SIG-M5 treated with dmso at 0.1 percent for 504 hours (cell line): Measurements from ENCODE around the gene ZNF48.

ENCODE experiments used
- DNase-seq: peaks from one replicate; lab custom pipeline; 2025; ENCODE audit not compliant: unreplicated experiment; lab: John Stamatoyannopoulos, UW

The ZNF48 gene

DNA sequence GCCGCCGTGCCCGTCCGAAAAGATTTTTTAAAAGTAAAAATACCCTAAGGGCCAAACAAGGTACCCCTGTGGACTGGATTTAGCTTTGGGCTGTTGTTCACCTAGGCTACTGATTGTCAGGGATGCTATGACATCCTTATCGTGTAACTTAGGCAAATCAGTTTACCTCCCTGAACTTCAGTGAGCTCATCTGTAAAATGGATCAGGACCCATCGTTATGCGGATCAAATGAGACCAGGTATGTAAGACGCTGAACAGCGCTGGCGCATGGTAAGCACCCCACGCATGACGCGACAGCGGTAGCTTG is 11.5 kb downstream of the ZNF48 start:
- DNase-seq, result no peak

GRCh38 chr16:30407102-30407803 is 12.0 kb downstream of the ZNF48 start, which contains the start of gene ZNF771:
Gene ZNF771, plus strand, starts transcription at chr16:30407606. Its CDS starts 448 bp downstream, at chr16:30408054.
- peak; percentile 79 for DNase-seq

- DNase-seq, result no peak
These were observed 12.7 kb downstream of the ZNF48 start for GRCh38 chr16:30407804-30408534.

DNA sequence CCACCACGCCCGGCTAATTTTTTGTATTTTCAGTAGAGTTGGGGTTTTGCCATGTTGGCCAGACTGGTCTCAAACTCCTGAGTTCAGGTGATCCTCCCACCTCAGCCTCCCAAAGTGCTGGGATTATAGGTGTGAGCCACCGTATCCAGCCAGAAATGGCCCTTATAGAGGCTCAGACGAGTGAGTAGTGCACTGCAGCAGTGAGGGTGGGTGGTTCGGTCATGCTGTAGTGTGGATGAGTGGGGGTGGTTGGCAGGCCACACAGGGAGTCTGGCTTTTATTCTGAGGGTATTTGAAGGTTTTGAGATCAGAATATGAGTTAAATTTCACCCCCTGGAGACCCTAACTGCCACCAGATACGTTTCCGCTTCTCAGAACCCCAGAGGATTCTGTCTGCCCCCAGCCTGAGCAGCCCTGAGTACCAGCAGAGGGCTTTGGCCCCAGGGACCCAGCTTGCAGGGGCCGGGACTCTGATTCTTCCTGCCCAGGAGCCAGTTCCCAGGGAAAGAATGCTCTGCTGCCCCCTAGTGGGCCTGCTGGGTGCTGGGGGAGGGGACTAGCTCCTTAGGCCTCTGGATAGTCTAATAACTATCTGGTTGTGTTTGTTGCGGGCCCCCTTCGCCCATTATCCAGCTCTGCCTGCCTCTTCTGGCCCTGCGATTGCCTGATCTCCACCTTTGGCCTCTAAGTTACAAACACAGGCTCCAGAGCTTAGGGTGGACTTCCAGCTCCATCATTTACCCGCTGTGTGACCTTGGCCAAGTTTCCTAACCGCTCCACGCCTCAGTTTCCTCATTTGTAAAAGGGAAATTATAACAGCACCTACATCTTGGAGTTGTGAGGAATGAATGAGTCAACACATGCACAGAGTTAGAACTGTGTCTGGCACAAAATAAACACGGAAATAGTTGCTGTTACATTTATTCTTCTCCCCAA is 14.2 kb downstream of the ZNF48 start:
- peak; percentile 85 for DNase-seq

DNA sequence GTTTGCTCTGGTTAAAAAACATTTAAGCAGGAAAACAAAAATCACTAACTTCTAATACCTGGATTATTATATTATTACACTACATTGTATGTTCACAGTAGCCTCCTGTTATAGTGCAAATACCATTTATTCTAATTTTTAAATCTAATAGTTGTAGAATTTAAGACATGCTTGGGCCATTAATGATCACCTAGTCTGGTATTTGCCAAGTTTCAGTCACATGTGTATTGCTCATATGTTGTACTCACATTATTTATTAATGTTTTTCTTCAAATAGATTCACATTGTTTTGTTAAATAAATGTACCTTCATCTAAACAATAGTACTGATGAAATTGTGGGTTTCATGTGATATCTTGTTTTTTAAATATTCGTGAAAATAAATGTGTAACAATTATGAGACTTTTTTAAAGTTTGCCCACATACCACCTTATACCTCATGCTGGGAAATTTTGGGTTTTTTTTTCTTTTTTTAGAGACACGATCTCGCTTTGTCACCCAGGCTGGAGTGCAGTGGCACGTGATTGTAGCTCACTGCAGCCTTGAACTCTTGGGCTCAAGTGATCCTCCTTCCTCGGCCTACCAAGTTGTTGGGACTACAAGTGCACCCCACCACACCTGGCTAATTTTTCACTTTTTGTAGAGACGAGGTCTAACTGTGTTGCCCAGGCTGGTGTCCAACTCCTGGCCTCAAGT is 18.0 kb downstream of the ZNF48 start:
- no peak for DNase-seq

GRCh38 chr16:30414159-30414558 is 18.9 kb downstream of the ZNF48 start:
- no peak for DNase-seq

GRCh38 chr16:30416047-30416603 is 20.9 kb downstream of the ZNF48 start:
- no peak for DNase-seq

DNA sequence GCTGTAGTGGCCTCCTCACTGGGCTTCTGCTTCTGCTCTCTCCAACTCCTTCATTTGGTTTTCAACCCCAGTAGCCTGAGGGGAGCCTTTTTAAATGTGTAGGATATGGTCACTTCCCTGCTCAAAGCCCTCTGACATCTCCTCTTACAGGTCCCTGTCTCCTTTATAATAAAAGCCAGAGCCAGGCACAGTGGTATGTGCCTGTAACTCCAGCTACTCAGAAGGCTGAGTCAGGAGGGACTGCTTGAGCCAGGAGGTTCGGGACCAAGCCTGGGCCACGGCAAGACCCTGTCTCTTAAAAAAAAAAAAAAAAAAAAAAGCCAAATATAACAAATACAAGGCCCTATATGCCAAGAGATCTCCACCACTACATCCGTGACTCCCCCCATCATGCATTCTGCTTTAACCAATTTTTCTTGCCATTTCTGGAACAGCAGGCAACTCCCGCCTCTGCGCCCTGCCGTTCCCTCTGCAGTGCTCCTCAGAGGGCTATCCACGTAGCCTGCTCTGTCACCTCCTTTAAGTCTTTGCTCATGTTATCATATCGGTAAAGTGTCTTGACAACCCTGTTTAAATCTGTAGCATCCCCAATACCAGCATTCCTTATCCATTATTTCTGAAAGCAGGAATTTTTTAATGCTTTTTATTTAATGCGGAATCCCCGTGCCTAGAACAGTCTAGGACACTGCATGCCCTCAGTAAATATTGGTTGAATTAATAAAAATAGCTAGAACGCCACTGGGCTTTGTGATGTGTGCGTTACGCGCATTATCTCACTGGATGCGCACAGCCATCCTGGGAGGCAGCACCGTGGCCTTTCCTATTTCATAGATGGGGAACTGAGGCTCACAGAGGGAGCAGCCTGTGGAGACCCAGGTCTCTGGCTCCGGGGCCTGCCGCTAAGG is 21.7 kb downstream of the ZNF48 start:
- DNase-seq, result no peak

GRCh38 chr16:30417529-30418349 is 22.5 kb downstream of the ZNF48 start:
- DNase-seq, result peak; percentile 88

- peak; percentile 47 for DNase-seq
These were observed 23.3 kb downstream of the ZNF48 start for GRCh38 chr16:30418350-30419181.

- DNase-seq, result no peak
These were observed 25.8 kb downstream of the ZNF48 start for GRCh38 chr16:30421010-30421409.

GRCh38 chr16:30428055-30428454 is 32.8 kb downstream of the ZNF48 start:
- no peak for DNase-seq

GRCh38 chr16:30429418-30429677 is 34.1 kb downstream of the ZNF48 start:
- DNase-seq, result no peak

- peak; percentile 100 for DNase-seq
These were observed 34.6 kb downstream of the ZNF48 start, which contains the start of gene DCTPP1 for GRCh38 chr16:30429678-30430427. Gene DCTPP1, minus strand, starts transcription at chr16:30430030. Its CDS starts 50 bp downstream, at chr16:30429980.

DNA sequence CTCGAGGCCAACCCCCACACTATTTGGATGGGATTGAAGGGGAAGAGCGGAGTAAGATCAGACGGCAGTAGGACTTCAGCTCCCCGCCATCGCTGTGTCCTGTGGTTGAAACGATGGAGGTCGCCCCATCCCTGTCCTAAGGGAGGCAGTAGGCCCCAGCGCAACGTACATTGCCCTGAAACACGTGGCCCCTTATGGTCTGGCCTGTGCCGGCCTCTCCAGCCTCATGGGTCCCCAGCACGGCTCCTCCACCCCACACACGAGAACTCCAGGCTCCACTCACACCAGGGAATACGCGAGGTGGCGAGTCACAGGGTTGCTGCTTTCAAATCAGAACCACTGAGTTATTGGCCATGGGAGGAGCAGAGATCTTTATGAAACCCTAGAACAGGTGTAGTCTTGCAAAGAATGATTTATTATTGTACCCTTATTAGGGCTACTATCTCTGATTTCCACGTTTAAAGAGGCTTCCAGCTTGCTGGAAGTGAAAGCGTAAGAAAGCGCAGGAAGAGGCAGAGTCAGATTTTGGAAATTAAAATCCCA is 35.3 kb downstream of the ZNF48 start:
- DNase-seq, result no peak

- no peak for DNase-seq
These were observed 39.6 kb downstream of the ZNF48 start for GRCh38 chr16:30434852-30435251.

DNA sequence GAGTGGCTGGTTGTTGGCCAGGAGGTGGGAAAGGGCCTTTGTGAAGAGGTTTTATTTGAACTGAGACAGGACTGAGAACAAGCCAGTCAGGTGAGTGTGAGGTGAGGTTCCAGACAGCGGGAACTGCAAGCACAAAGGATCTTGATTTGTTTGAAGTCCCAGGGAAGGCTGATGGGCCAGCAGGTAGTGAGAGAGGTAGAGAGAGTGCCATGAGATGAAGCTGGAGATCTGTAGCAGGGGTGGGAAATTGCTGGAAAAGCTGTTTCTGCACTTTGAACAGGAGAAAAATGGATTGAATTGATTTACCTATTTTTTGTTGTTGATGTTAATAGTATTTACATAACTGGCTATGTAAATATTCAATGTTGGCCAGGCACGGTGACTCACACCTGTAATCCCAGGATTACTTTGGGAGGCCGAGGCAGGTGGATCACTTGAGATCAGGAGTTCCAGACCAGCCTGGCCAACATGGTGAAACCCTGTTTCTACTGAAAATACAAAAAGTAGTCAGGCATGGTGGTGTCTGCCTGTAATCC is 42.4 kb downstream of the ZNF48 start:
- peak; percentile 46 for DNase-seq
